Activated CD4-positive, CD25-positive, alpha-beta regulatory T cell treated with anti-CD3 and anti-CD28 coated beads, Interleukin-2, amount 50 U/mL, for 16 hours (primary cell): ENCODE results near the gene AQP2.

Experiments
- DNase-seq: peaks from one replicate; pipeline ENCODE4 v3.0.0-alpha.2; 2020; ENCODE audit warnings: low read depth, low spot score

Gene AQP2, protein sequence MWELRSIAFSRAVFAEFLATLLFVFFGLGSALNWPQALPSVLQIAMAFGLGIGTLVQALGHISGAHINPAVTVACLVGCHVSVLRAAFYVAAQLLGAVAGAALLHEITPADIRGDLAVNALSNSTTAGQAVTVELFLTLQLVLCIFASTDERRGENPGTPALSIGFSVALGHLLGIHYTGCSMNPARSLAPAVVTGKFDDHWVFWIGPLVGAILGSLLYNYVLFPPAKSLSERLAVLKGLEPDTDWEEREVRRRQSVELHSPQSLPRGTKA

DNA sequence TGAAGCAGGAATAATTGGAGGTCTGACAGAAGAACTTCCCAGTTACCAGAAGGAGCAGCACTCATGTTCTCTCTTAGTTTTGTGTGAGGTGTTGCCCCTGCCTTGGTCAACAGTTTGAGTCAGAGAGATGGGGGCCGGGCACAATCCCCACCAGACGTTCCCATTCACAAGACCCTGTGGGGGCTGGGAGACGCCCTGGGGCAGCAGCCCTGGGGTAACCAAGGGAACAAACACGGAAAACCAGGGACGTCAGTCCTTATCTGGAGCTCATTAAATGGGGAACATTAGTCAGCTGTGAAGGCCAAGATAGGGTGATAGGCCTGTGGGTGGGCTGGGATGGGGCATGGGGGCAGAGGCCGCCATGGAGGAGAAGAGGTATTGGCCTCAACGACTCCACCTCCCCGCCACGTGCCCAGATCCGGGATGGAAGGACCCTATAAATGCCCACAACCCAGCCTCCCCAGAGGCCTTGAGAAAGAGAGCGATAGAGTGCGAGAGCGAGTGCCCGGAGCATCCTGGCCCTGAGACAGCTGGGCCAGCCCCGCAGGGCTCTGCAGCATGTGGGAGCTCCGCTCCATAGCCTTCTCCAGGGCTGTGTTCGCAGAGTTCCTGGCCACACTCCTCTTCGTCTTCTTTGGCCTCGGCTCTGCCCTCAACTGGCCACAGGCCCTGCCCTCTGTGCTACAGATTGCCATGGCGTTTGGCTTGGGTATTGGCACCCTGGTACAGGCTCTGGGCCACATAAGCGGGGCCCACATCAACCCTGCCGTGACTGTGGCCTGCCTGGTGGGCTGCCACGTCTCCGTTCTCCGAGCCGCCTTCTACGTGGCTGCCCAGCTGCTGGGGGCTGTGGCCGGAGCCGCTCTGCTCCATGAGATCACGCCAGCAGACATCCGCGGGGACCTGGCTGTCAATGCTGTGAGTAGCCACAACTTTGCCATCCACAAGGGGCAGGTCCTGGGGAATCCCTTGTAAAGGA, at the start of gene AQP2:
Gene AQP2 (plus strand): TSS at position 465 of the 979 bp plus-strand sequence. CDS start 94 bp downstream, at position 559.
- DNase-seq = no peak

- no peak for DNase-seq
These were observed 49.5 kb upstream of the AQP2 start for GRCh38 chr12:49901026-49901425.

GRCh38 chr12:49901986-49902385, 48.6 kb upstream of the AQP2 start:
- no peak for DNase-seq

DNA sequence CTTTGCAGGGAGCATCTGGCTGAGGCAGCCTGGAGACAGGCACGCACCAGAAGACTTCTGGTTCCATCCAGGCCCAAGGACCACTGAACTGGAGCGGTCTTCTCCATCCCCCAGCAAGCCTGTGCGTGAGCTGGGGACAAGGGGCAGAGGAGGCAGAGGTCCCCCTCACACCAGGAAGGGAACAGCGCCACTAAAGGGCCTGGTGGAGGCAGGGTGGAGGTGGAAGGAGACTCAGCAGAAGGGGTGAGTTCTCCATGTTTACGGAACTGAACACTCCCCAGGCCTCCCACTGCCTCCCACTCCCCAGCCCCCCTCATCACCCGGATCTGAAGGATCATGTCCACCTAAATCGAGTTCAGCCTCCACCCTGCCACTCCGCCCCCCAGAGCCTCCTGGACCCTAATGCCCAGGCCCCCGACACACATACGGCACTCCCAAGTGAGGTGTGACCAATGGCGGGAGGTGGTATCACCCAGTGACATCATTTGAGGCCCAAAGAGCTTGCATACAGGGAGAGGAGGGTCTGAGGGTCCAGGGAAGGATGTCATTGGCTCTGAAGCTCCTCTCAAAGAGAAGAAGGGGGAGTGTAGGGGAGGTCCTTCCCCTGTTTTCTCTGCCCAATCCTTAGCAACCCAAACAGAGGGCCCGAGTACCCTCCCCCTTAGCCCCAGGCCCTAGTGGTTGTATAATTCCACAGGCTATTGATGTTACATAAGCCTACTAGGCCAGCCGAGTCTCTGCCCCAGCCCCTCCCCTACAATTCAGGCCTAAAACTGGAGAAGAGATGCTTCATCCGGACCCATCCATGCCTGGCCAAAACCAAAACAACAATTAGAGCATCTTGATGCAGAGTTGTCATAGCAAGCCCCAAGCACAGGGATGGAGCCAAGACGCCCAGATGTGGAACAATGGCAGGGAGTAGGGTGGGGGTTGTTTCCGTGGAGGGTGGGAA, 47.9 kb upstream of the AQP2 start:
- DNase-seq = no peak

DNA sequence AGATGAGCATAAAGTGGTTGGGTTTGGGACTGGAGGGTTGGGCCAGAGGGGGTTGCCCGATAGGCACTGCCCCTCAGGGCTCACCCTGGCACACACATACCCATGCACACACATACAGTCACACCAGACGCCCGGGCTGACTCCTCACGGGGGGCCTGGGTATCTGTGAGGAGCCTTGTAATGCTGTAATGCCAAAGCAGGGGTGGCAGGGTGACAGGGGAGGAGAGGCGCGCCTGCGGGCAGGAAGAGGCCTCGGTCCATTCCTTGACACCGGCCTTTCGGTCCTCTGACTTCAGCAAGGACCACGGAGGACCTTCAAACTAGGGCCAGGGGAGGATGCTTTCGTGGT, 47.2 kb upstream of the AQP2 start:
- DNase-seq = no peak

DNA sequence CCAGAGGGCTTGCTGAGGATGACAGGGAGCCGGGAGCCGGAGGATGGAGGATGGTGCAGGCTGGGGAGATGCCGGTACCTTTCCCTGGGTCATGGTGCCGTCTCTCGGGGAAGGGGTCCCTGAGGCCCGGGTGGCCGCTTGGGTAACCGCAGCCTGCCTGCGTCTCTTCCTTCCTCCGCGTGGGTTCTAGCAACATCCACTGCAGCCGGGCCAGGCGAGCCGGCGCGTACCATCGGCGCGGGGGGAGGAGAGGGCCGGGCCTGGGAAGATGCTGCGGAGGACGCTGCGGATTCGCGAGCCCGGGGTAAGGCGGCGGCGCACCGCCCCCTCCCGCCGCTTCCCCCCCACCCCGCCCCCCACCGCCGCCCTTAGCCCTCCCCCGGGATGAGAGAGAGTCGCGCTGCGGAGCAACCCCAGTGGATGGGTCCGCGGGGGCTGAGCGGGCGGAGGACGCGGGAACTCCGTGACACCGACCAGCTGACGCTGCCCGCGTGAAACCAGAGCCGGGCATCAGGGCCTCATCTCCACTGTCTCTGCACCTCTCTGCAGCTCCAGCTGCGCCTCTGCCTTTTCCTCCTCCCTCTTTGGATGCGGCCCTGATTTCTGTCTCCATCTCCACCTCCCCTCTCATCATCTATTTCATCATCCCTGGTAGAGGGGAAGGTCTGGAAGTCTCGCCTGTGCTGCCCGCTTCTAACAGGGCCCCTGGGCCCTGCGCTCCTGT, 46.7 kb upstream of the AQP2 start, which contains the start of gene FAIM2:
Gene FAIM2 (minus strand): TSS at position 201 of the 724 bp plus-strand sequence. CDS start 108 bp downstream, at position 93.
- DNase-seq = no peak

DNA sequence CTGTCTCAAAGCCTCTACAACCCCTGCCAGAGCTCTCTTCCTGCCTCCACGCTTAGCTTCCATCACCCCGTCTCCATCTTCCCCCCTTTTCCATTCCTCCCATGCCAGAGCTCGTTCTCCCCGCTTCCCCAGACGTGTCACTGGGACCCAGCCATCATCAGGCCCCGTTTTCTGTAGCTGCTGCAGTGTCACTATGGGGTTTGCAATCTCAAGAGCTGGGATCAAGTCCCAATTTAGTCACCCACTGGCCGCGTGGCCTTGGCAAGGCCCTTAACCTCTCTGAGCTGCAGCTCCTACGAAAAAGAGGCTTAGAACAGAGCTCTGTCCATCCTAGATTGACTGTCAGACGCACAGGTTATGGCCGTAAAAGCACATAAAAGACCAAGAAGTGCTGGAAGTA, 45.9 kb upstream of the AQP2 start:
- no peak for DNase-seq

DNA sequence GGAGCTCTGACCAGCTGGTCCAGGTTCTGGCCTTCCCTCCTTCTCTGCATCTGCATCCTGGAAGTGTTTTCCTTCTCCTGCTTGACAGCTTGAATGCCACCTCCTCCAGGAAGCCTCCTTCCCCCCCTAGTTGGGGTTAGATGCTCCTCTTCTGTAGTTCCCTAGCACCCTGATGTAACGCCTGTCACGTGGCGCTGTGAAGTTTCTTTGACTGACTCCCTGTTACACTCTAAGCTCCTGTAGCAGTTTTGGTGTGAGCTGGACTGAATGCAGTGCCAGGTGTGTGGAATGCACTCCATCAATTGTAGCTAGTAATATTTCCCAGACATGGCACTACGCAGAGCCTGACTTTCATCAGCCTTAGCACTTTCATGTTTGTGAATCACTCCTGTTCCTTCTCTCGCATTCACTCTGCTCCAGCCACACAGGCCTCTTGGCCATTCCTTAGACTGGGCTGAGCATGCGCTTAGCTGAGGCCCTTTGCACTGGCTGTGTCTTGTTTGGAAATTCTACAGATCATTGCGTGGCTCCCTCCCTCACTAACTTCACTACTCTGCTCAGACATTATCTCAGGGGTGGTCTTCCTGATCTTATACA, 44.7 kb upstream of the AQP2 start:
- no peak for DNase-seq

- no peak for DNase-seq
These were observed 43.2 kb upstream of the AQP2 start for GRCh38 chr12:49907352-49907751.

DNA sequence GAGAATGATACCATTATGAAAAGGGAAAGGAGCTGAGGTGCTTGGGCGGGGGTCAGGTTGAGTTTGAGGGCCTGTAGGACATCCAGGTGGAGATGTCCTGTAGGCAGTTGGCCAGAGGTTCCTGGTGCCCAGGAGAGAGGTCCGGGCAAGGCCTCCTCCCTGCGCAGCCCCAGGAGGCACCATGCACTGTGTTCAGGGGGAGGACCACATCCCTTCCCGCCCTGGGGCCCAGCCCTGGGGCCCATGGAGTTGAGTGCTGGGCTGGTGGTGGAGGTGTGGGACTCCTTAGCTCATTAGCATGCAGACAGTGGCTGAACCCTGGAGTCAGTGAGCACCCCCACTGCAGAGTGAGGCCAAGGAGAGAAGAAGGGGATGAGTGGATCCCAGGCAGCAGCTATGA, 41.2 kb upstream of the AQP2 start:
- DNase-seq = no peak

DNA sequence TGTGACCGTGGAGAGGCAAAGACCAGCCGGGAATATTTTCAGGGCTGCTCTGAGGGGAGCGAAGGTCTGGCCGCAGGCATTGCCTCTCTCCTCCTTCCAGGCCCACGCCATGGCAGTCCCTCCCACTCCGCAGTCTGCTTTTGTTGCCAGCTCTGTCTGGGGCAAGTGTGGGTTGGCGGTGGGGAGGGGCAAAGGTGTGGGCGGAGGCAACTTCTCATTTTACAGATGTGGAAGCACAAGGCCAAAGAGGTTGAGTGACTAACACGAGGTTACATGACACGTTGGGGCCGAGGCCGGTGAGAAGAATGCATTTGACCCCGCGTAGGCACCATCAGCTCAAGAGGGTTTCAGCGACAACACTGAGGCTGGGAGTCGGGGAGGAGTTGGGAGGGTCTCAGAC, 40.7 kb upstream of the AQP2 start:
- no peak for DNase-seq

GRCh38 chr12:49910331-49911212, 40.0 kb upstream of the AQP2 start:
- no peak for DNase-seq

DNA sequence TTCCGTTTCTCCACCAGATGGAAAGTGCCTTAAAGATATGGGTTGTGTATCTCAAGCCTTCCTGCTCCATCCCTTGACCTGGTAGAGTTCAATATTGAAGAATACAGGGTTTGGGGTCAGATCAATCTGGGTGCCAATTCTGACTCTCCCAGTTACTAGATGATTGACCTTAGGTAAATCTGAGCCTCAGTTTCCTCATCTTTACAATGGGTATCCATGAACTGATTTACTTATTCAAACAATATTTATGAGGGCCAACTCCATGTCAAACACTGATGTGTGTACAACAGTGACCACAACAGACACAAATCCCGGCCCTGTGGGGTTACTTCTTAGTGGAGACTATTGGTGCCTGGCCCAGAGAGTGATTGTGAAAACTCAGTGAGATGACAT, 39.3 kb upstream of the AQP2 start:
- no peak for DNase-seq

DNA sequence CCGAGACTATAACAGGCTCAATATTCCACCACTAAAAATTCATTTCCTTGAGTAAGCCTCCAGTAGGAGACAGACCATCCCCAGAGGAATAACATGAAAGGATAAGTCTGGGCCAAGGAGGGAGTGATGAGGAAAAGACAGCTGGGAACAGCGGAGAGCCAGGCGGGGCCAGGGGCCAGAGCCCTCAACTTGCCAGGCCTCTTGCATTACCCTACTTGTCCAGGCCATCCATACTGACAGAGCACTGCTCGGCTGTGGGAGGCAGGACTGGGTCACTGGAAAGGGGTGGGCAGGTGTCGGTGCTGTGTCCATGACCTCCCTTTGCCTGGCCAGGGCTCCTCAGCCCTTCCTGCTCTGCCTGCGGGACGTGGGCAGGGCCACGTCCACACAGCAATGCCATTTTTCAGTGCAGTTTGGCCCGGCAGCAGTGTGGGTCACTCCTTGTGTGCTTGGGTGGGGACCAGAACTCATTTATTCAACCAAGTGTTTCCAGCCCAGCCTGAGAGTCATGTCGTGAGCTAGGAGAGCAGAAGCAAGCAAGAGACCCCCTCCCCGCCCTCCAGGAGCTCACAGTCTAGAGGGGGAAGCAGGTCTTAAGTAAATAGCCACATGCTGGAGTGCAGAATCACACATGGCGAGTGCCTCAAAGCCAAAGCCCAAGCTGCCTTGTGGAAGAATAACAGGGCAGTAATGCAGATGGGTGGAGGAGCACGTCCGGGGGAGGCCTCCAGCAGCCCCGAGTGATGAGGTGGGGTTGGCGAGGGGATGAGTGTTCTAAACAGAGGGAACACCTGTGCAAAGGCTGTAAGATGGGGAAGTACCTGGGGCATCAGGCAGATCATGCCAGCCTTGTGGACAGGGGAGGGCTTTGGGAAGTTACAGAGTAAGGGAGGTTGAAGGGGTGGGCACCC, 37.9 kb upstream of the AQP2 start:
- no peak for DNase-seq

DNA sequence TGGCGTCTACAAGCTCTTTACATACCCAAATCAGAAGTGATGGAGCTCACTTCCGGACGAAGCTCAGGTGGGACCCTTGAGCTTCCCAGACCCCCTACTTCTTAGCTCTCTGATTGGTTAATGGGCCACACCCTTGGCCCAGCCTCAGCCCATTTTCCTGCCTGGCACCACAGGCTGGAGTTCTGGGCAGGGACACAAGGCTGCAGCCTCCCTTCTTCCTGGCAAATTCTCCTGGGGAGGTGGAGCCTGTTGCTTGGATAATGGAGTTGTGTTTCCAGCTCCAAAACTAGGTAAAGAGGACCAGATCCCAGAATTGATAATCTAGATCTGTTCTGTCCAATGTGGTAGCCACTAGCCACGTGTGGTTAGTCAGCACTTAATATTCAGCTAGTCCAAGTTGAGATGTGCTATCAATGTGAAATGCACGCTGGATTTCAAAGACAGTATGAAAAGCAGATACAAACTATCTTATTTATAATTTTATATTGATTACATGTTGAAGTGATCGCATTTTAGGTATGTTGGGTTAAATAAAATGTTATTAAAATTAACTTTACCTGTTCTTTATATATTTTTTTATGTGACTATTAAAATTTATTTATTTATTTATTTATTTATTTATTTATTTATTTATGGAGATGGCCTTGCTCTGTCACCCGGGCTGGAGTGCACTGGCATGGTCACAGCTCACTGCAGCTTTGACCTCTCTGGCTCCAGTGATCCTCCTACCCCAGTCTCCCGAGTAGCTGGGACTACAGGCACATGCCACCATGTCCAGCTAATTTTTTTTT, 34.2 kb upstream of the AQP2 start:
- no peak for DNase-seq

DNA sequence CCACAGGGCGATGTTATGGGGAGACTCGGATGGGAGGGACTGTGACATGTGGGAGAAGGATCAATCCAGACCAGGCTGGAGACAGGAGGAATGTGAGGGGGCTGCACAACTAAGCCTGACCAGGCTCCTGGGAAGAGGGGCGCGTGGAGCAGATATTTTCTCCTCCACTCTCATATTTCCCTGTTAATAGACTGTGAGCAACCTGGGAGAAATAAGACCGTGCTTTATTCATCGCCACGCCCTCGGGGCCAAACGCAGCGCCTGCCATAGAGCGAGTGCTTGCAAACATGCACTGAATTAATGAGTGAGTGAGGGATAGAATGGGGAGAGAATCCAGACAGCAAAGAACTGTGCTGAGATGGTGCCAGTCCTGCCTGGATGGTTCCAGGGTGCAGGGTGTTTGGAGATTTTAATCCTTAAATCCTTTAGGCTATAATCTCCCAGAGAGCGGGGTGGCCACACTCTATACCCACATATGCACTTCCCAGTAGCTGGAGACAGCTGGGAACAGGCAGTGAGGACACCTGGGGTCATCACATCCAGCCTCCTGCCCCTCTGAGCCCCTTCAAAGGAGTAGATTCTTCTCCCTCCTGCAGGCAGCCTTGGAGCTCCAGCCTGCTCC, 33.3 kb upstream of the AQP2 start:
- no peak for DNase-seq

DNA sequence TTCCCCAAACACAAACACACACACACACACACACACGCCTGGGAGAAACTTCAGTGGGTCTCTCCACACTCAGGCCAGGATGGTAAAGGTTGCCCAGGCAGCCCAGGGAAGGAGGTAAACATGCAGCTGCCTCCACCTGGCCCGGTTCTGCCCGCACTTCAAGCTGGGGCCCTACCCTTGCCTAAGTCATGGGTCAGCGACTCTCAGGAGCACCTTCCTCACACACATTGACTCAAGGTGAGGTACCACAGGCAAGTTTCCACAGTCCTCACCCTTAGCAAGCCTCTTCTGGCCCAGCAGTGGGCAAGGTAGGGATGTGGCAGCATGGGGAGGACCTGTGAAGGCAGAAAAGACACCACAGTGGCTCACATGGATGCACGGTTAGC, 32.8 kb upstream of the AQP2 start:
- no peak for DNase-seq
